Thyroid gland (tissue), 4 donors: ENCODE measurements around the gene C3orf18. TPM values are rescaled to one million over a fixed set of nuclear protein-coding genes. Genes with fewer than 3 reads are reported as not detected.

Source experiments
- DNase-seq, 2 donors: peaks; one replicate each; pipeline ENCODE4 v3.0.0-alpha.2; 2019
- H3K27ac ChIP-seq, 3 donors: fragments of 200-600 bp; sonication (generic); 1 replicate in 2 of 3; 2 replicates in 1 of 3; pipeline ENCODE4 v1.5.1; 2016 to 2019; ENCODE audit warnings: mild to moderate bottlenecking in 1 of 3, moderate library complexity in 1 of 3
- H3K27me3 ChIP-seq: fragments of 200-600 bp; sonication (generic); one replicate; pipeline ENCODE4 v1.5.1; 2019
- H3K36me3 ChIP-seq, 2 donors: fragments of 200-600 bp; sonication (generic); one replicate each; pipeline ENCODE4 v1.5.1; 2016 to 2019
- H3K4me1 ChIP-seq, 2 donors: fragments of 200-600 bp; sonication (generic); one replicate each; pipeline ENCODE4 v1.5.1; 2017 to 2019
- H3K4me3 ChIP-seq, 3 donors: fragments of 200-600 bp; sonication (generic); replicated peaks in 1 of 3; 1 replicate in 2 of 3; 2 replicates in 1 of 3; pipeline ENCODE4 v1.5.1; 2016; ENCODE audit warnings: mild to moderate bottlenecking in 1 of 3
- H3K9me3 ChIP-seq: fragments of 200-600 bp; sonication (generic); one replicate; pipeline ENCODE4 v1.5.1; 2017
- POLR2A ChIP-seq, 2 donors: fragments of 450-650 bp; IDR thresholded peaks; one replicate each; pipeline ENCODE4 v1.6.1; 2017; ENCODE audit warnings: antibody characterized with exemption in 2 of 2, mild to moderate bottlenecking in 2 of 2, moderate library complexity in 1 of 2
- WGBS, 2 donors: methylation state at CpG; one replicate each; pipeline ENCODE4 v1.1.5; 2017; 5-methylcytosine and 5-hydroxymethylcytosine counted together
- intact Hi-C: fragments of 100-400 bp; cut with DNase I; formaldehyde crosslinking; loops from one replicate; pipeline ENCODE4 v1.15.1; 2023
- total RNA-seq, 4 donors: library from RNA; depleted of rRNA; stranded (reverse); fragments of >200 nt; gene quantifications; one replicate each; pipeline ENCODE4 v1.2.3, GENCODE V29; 2016
- TF ChIP-seq, protein P1 (sequence below), 6 experiments: fragments of 200-600 bp in 3 of 6; fragments of 450-650 bp in 3 of 6; sonication (generic) in 3 of 6; IDR thresholded peaks; one replicate each; pipeline ENCODE4 v1.5.1; 2016 to 2019; ENCODE audit warnings: antibody characterized with exemption in 6 of 6, mild to moderate bottlenecking in 2 of 6, inconsistent platforms in 1 of 6, moderate library complexity in 1 of 6

The C3orf18 gene
- total RNA-seq, 4 donors from 2014 or later = 19.6 to 22.0 (median 20.3) TPM

DNA sequence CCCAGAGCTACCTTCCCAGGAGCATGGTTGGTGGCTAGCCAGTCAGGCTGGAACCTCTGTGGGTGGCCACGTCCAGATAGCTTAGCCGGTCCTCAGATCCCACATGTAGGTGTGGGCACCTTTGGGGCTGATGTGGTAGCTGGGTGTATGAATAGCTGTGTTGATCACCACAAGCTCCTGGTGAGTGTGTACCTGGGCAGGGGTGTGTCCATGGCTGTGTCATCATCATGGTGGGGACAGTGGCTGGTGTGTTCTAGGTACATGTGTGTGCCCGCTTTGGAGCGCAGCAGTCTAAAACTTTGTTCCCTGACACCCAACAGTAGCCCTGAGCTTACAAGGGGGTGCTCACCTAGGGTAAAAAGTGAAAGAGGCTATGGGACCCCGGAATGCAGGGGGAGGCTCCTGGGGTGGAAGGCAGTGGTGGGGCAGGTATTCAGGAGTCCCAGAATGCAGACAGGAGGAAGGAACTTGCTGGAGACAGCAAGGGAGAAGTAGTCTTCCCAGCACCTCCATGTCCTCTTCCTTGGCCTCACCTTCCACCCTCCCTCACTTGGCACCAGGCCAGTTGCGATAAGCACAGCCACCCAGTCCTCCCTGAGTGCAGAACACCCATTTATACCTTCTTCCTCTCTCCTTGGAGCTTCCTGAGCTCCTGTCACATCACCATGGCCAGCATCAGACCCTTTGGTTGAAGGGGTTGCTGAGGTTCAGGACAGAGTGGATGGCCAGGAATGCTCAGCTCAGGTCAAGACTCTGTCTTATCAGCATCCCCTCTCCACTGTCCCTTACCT lies 42.8 kb upstream of the C3orf18 start:
- Histone ChIP-seq H3K4me1 (peaks cover 53 to 68% of the 10 kb centered on the region in 2 donors), H3K4me3 (peak overlapping the region; percentile 69 to 96 (median 82)), H3K36me3 (peaks cover 20 to 21% of the 10 kb centered on the region in 2 donors), H3K27ac (peak overlapping the region; percentile 99 to 100 (median 100)), H3K27me3 (no peaks in the 10 kb centered on the region), H3K9me3 (no peaks in the 10 kb centered on the region)
- intact Hi-C loops = no loop called here
- 72 to 73% methylated on average over 6 of the region's 6 CpGs for WGBS, 2 donors
- peak in 1 of 2 donors; percentile 10 for TF ChIP-seq POLR2A (IDR thresholded peaks at IDR 0.05)
- TF ChIP-seq, protein P1, sequence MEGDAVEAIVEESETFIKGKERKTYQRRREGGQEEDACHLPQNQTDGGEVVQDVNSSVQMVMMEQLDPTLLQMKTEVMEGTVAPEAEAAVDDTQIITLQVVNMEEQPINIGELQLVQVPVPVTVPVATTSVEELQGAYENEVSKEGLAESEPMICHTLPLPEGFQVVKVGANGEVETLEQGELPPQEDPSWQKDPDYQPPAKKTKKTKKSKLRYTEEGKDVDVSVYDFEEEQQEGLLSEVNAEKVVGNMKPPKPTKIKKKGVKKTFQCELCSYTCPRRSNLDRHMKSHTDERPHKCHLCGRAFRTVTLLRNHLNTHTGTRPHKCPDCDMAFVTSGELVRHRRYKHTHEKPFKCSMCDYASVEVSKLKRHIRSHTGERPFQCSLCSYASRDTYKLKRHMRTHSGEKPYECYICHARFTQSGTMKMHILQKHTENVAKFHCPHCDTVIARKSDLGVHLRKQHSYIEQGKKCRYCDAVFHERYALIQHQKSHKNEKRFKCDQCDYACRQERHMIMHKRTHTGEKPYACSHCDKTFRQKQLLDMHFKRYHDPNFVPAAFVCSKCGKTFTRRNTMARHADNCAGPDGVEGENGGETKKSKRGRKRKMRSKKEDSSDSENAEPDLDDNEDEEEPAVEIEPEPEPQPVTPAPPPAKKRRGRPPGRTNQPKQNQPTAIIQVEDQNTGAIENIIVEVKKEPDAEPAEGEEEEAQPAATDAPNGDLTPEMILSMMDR (IDR thresholded peaks at IDR 0.05) = no peak
- DNase-seq = peak; percentile 74 to 81

DNA sequence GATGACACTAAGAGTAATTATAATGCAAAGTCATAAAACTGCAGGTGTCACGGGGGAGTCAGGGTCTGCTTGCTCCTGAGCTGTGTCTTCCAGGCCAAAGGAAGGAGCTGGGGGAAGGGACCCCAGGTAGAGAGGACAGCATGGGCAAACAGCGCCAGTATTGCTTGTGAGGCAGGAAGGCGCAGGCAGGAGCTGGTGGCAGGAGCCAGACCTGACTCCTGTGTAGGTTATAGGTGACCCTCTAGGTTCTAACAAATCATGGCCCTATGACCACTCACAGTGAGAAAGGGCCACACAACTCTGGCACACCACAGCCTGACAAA lies 42.2 kb upstream of the C3orf18 start:
- Histone ChIP-seq H3K27ac (peak overlapping the region; percentile 99 to 100 (median 100)), H3K27me3 (no peaks in the 10 kb centered on the region), H3K4me1 (peaks cover 60 to 74% of the 10 kb centered on the region in 2 donors), H3K4me3 (peak overlapping the region in 2 of 3 donors; percentile 69 to 96), H3K36me3 (peaks cover 20 to 21% of the 10 kb centered on the region in 2 donors), H3K9me3 (no peaks in the 10 kb centered on the region)
- TF ChIP-seq POLR2A (IDR thresholded peaks at IDR 0.05) = no peak
- TF ChIP-seq, protein P1 (IDR thresholded peaks at IDR 0.05) = no peak
- no peak for DNase-seq
- intact Hi-C loops = no loop called here
- 86 to 95% methylated on average over 3 of the region's 3 CpGs for WGBS, 2 donors

DNA sequence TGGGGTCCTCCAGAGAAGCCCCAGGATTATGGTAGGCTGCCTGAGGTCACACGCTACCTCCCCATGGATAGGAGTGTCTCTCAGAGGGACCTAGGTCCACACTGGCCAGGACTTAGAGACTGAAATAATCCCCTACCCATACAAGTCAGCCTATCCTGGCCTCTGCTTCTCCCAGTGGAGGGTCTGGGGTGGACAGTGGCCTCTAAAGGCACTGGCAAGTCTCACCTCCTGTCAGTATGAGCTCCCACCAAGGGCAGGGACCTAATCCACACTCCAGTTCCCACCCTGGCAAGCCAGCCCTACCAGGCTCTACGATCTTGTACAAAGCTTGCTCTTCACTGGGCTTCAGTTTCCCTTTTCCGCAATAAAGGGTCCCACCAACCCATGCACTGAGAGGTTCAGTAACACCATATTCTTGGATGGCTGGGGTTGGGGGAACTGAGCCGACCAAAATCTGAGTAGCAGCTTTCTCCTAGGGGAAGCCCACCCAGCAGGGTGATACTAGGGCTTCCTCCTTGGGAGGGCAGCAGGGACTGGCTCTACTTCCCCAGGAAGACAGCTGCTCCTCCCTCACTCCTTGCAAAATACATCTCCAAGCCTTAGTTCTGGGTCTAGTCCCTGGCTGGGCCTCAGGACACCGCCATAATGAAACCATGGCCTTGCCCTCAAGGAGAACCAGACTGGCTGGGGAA lies 41.7 kb upstream of the C3orf18 start:
- Histone ChIP-seq H3K9me3 (no peaks in the 10 kb centered on the region), H3K27me3 (no peaks in the 10 kb centered on the region), H3K4me3 (peak overlapping the region in 2 of 3 donors; percentile 69 to 96), H3K4me1 (peaks cover 65 to 79% of the 10 kb centered on the region in 2 donors), H3K36me3 (peaks cover 20 to 21% of the 10 kb centered on the region in 2 donors), H3K27ac (peak overlapping the region; percentile 99 to 100 (median 100))
- intact Hi-C loops = no loop called here
- no peak for DNase-seq
- WGBS, 2 donors = 71 to 94% methylated on average over 5 of the region's 5 CpGs
- no peak for TF ChIP-seq POLR2A (IDR thresholded peaks at IDR 0.05)
- TF ChIP-seq, protein P1 (IDR thresholded peaks at IDR 0.05) = no peak

DNA sequence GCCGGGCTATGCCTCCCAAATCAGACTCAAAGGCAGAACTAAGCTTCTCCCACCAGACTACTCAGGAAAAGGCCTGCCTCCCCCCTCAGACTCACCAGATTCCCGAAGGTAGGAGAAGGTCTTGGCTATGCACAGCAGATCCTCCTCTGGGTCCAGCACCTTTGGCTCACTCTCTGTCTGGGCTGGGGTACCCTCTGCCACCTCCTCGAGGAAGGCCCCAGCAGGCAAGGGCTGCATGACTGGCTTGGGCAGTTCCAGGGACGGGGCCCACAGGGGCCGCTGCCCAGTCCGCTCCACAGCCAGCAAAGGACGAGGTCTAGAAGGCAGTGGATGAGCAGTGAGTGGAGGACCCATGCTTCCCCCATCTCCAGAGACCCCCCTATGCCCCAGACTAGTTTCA lies 40.7 kb upstream of the C3orf18 start:
- Histone ChIP-seq H3K4me1 (peaks cover 74 to 82% of the 10 kb centered on the region in 2 donors), H3K4me3 (peak overlapping the region in 1 of 3 donors; percentile 69), H3K36me3 (peaks cover 20 to 21% of the 10 kb centered on the region in 2 donors), H3K9me3 (no peaks in the 10 kb centered on the region), H3K27me3 (no peaks in the 10 kb centered on the region), H3K27ac (peak overlapping the region; percentile 99 to 100 (median 100))
- intact Hi-C loops = no loop called here
- DNase-seq = no peak
- 82 to 84% methylated on average over 5 of the region's 7 CpGs for WGBS, 2 donors
- TF ChIP-seq POLR2A (IDR thresholded peaks at IDR 0.05) = no peak
- TF ChIP-seq, protein P1 (IDR thresholded peaks at IDR 0.05) = no peak
